Heart left ventricle (tissue), 16 donors: ENCODE measurements around the gene GHR. TPM values are rescaled to one million over a fixed set of nuclear protein-coding genes. Genes with fewer than 3 reads are reported as not detected.

ENCODE experiments used
- ATAC-seq, 4 donors: fragments of 200-7000 bp; cut with Tn5 transposase; one replicate each; pipeline ENCODE4 v1.9.1; 2020 to 2022; ENCODE audit warnings: moderate library complexity in 4 of 4, mild to moderate bottlenecking in 3 of 4, moderate number of reproducible peaks in 1 of 4
- DNase-seq, 5 donors: peaks; one replicate each; pipeline ENCODE4 v3.0.0-alpha.2; 2020
- H3K27ac ChIP-seq, 12 donors: fragments of 200-600 bp; sonication (generic) in 4 of 12; one replicate each; pipeline versions ENCODE4 v1.5.0 to v1.8.0; 2016 to 2022; ENCODE audit warnings: mild to moderate bottlenecking in 2 of 12
- H3K27me3 ChIP-seq, 9 donors: fragments of 200-600 bp; sonication (generic) in 2 of 9; one replicate each; pipeline versions ENCODE4 v1.5.1 to v1.8.0; 2016 to 2022; ENCODE audit warnings: mild to moderate bottlenecking in 3 of 9
- H3K36me3 ChIP-seq, 9 donors: fragments of 200-600 bp; sonication (generic) in 2 of 9; one replicate each; pipeline versions ENCODE4 v1.5.0 to v1.8.0; 2018 to 2022; ENCODE audit warnings: mild to moderate bottlenecking in 2 of 9
- H3K4me1 ChIP-seq, 12 donors: fragments of 200-600 bp; sonication (generic) in 4 of 12; one replicate each; pipeline versions ENCODE4 v1.5.0 to v1.8.0; 2016 to 2022; ENCODE audit warnings: mild to moderate bottlenecking in 3 of 12
- H3K4me3 ChIP-seq, 12 donors: fragments of 200-600 bp; sonication (generic) in 4 of 12; one replicate each; pipeline versions ENCODE4 v1.5.0 to v1.8.0; 2017 to 2022; ENCODE audit warnings: mild to moderate bottlenecking in 9 of 12, moderate library complexity in 4 of 12
- H3K9me3 ChIP-seq, 12 donors: fragments of 200-600 bp; sonication (generic) in 4 of 12; one replicate each; pipeline versions ENCODE4 v1.5.0 to v1.8.0; 2016 to 2022; ENCODE audit warnings: mild to moderate bottlenecking in 1 of 12
- CTCF ChIP-seq, 12 donors: fragments of 200-600 bp; sonication (generic) in 4 of 12; IDR thresholded peaks; one replicate each; pipeline versions ENCODE4 v1.5.0 to v1.8.0; 2018 to 2022; ENCODE audit warnings: antibody characterized with exemption in 12 of 12, mild to moderate bottlenecking in 5 of 12
- POLR2A ChIP-seq, 2 donors: fragments of 450-650 bp; IDR thresholded peaks; one replicate each; pipeline ENCODE4 v1.6.1; 2017; ENCODE audit warnings: antibody characterized with exemption in 2 of 2, mild to moderate bottlenecking in 2 of 2, moderate library complexity in 2 of 2
- WGBS, 4 donors: extraction: QIAGEN DNeasy Blood & Tissue Kit in 2 of 4; methylation state at CpG; one replicate each; pipeline versions ENCODE4 v1.1.5 to v1.1.7; 2013 to 2018; 5-methylcytosine and 5-hydroxymethylcytosine counted together
- intact Hi-C, 10 donors: fragments of 100-400 bp; cut with DNase I; formaldehyde crosslinking; loops; one replicate each; pipeline versions ENCODE4 v1.11.1 to v1.14.2; 2022
- polyA plus RNA-seq, 2 donors: library from polyadenylated mRNA; stranded (reverse); fragments of 200-250 nt; gene quantifications; one replicate each; pipeline ENCODE4 v1.2.3, GENCODE V29; 2013
- total RNA-seq, 9 donors: library from RNA; depleted of rRNA in 2 of 9; stranded (reverse); fragments of >200 nt in 2 of 9; fragmentation: NEBNext Ultra II Directional in 3 of 9; extraction: Animal tissue kit (Norgen Biotek cat#: 25700) in 3 of 9; gene quantifications; one replicate each; pipeline versions ENCODE4 v1.1.0 to v1.2.4, GENCODE V29; 2016 to 2023
- donor health status: ischemic (EF 13 %, LVEDD 7.1; RV severe dilation, severe dysfunction).
- donor health status: healthy with polysubstance abuse.
- donor health status: DM: no; HTN: yes; CAD: no.
- donor health status: DM: no; HTN: no; CAD: no.
- donor health status: ischemic (EF 25% LVEDD 6.9; RV normal size, moderate dysfunction).
- donor health status: ischemic (EF 25% LVEDD 5.7; RV mildly dilated, moderate dysfunction).
- donor health status: healthy.
- donor health status: DM: yes; HTN: yes; CAD: no.
- donor health status: ischemic (EF 35%, LVEDD 5.7; RV mildly dilated, moderate dysfunction).
- donor health status: nonischemic (EF 11% LVEDD 7.7; RV severe dilation, severe dysfunction).
- donor health status: DM: yes; HTN: yes; CAD: no.
- donor health status: PGD.
- donor health status: ischemic (EF 29% LVEDD 5.4; RV normal size, mild dysfunction).
- donor health status: nonischemic (EF 23%, LVEDD 6.1; RV moderate dilation, normal function).

Gene GHR
- total and polyA plus RNA-seq, 11 donors: 3.4 to 23.2 (median 11.3) TPM

- no peaks in the 10 kb centered on the region for H3K27me3 ChIP-seq
- no peaks in the 10 kb centered on the region for H3K36me3 ChIP-seq
- H3K4me1 ChIP-seq: peaks cover 0 to 17% (median 0%) of the 10 kb centered on the region in 12 donors
- no peak overlapping the region for H3K4me3 ChIP-seq
- no peak overlapping the region for H3K27ac ChIP-seq
- 32 to 45% (median 43%) methylated on average over 1 of the region's 1 CpG for WGBS, 4 donors
- ATAC-seq (no peak), DNase-seq (no peak)
- TF ChIP-seq POLR2A (IDR thresholded peaks at IDR 0.05) (no peak), CTCF (IDR thresholded peaks at IDR 0.05) (no peak)
- intact Hi-C loops: loop anchor here in 1 of 10 donors (5.0 kb wide), 1 partner anchor 35 kb away; no protein-coding TSS in a partner anchor
- H3K9me3 ChIP-seq: no peaks in the 10 kb centered on the region
These were observed 209.2 kb downstream of the GHR start for GRCh38 chr5:42632354-42632900.

- 54 to 71% (median 63%) methylated on average over 4 of the region's 4 CpGs for whole genome bisulfite sequencing, 4 donors
- intact Hi-C loops: loop anchor here in 1 of 10 donors (5.0 kb wide), 1 partner anchor 37 kb away; no protein-coding TSS in a partner anchor
- H3K4me3 ChIP-seq: no peak overlapping the region
- no peaks in the 10 kb centered on the region for H3K9me3 ChIP-seq
- ATAC-seq (peak in 1 of 4 donors; percentile 34), DNase-seq (no peak)
- no peaks in the 10 kb centered on the region for H3K36me3 ChIP-seq
- TF ChIP-seq CTCF (IDR thresholded peaks at IDR 0.05): no peak
- no peak for TF ChIP-seq POLR2A (IDR thresholded peaks at IDR 0.05)
- H3K27ac ChIP-seq: no peak overlapping the region
- no peaks in the 10 kb centered on the region for H3K27me3 ChIP-seq
- peaks cover 0 to 17% (median 0%) of the 10 kb centered on the region in 12 donors for H3K4me1 ChIP-seq
These were observed 211.3 kb downstream of the GHR start for GRCh38 chr5:42634575-42634974.

- H3K9me3 ChIP-seq: no peaks in the 10 kb centered on the region
- no peaks in the 10 kb centered on the region for H3K36me3 ChIP-seq
- no peak for DNase-seq
- H3K4me1 ChIP-seq: peaks cover 0 to 17% (median 0%) of the 10 kb centered on the region in 12 donors
- peak in 1 of 12 donors; percentile 7 for TF ChIP-seq CTCF (IDR thresholded peaks at IDR 0.05)
- TF ChIP-seq POLR2A (IDR thresholded peaks at IDR 0.05): no peak
- ATAC-seq: no peak
- intact Hi-C loops: no loop called here
- no peak overlapping the region for H3K27ac ChIP-seq
- 76 to 88% (median 80%) methylated on average over 2 of the region's 2 CpGs for WGBS, 4 donors
- no peak overlapping the region for H3K4me3 ChIP-seq
- H3K27me3 ChIP-seq: no peaks in the 10 kb centered on the region
These were observed 213.2 kb downstream of the GHR start for GRCh38 chr5:42636425-42636824.

GRCh38 chr5:42636946-42637345 is 213.7 kb downstream of the GHR start:
- Histone ChIP-seq H3K36me3 (no peaks in the 10 kb centered on the region), H3K27ac (no peak overlapping the region), H3K4me1 (peaks cover 0 to 14% (median 0%) of the 10 kb centered on the region in 12 donors), H3K4me3 (no peak overlapping the region), H3K27me3 (no peaks in the 10 kb centered on the region), H3K9me3 (no peaks in the 10 kb centered on the region)
- intact Hi-C loops: no loop called here
- DNase-seq: no peak
- TF ChIP-seq CTCF (IDR thresholded peaks at IDR 0.05): no peak
- TF ChIP-seq POLR2A (IDR thresholded peaks at IDR 0.05): no peak
- WGBS, 4 donors: 91 to 95% (median 94%) methylated on average over 1 of the region's 1 CpG
- ATAC-seq: no peak
